ENCODE results near the gene EHHADH. TPM values are rescaled to one million over a fixed set of nuclear protein-coding genes. Genes with fewer than 3 reads are reported as not detected.

Gene EHHADH
- total RNA-seq, 1 experiment from 2014 or later: 9.3 TPM

DNA sequence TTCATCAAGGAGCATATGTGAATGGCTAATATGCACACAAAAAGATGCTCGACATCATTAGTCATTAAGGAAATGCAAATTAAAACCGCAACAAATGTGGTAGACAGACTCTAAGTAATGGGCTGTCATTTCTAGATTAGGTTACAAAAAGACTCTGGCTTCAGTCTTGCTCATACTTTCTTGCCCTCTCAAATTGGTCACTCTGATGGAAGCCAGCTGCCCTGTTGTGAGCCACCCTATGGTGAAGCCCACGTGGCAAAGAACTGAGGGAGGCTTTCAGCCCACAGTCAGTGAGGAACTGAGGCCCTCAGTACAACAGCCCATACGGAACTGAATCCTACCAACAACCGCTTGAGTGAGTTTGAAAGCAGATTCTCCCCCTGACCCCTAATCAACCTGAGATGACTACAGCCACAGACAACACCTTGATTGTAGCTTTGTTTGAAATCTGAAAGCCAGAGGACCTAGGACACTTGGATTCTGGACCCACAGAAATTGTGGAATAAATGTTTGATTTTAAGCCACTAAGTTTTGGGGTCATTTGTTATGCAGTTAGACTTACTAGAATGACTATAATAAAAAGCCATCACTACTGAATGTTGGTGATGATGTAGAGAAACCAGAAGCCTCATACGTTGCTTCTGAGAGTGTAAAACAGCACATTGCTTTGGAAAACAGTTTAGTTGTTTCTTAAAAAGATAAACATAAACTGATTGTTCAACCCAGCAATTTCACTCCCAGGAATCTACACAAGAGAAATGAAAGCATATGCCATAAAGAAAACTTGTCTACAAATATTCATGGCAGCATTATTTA is 45.7 kb downstream of the EHHADH start:
- no peak for DNase-seq (ENCODE audit: low read depth)
- in situ Hi-C loops (cut with HindIII; ENCODE audit: low pct_unique_long_range_greater_than_20kb, low sequenced_read_pairs): no loop called here

DNA sequence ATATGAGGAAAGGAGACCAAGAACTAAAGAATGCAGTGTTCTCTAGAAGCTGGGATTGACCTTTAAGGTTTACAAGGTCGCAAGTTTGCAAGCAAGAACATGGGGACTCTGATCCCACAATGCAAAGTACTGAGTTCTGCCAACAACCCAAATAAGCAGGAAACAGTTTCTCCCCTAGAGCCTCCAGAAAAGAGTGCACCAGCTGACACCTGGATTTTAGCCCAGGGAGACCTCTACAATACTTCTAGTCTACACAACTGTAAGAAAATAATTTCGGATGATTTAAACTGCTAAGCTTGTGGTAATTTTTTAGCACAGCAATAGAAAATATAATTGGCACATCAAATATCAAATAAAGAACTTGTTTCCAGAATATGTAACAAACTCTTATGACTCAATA is 46.4 kb downstream of the EHHADH start:
- no peak for DNase-seq (ENCODE audit: low read depth)
- in situ Hi-C loops (cut with HindIII; ENCODE audit: low pct_unique_long_range_greater_than_20kb, low sequenced_read_pairs): no loop called here

DNA sequence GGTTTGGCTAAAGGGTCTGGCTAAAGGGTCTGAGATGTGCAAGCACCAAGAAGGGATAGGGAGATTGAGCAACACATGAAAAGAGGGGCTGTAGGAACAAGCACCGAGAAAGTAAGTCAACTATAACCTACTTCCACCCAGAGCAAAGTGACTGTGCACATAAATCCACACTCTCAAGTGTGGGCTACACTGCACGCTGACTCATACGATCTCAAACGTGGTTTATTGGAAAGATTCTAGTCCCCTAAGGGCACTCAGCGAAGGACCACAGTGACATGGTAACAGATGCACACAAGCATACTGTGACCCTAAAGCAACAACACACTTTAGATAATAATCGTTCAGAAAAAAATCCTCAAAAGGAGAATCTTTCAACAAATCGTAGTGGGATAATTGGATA is 48.0 kb downstream of the EHHADH start:
- in situ Hi-C loops (cut with HindIII; ENCODE audit: low pct_unique_long_range_greater_than_20kb, low sequenced_read_pairs): no loop called here
- no peak for DNase-seq (ENCODE audit: low read depth)

DNA sequence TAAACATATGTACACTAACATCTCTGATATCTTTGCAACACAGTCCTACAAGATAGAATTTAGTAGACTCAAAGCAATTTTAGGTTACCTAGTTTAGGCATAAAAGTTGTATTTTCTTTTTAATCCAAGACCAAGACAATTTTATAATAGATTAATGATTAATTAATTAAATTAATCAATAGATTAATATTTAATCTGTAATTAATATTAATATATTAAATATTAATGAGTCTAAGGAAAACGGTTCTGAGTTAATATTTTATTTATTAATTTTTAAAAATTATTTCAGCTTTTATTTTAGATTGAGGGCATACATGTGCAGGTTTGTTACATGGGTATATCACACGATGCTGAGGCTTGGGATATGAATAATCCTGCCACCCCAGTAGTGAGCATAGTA is 49.0 kb downstream of the EHHADH start:
- in situ Hi-C loops (cut with HindIII; ENCODE audit: low pct_unique_long_range_greater_than_20kb, low sequenced_read_pairs): no loop called here
- no peak for DNase-seq (ENCODE audit: low read depth)

DNA sequence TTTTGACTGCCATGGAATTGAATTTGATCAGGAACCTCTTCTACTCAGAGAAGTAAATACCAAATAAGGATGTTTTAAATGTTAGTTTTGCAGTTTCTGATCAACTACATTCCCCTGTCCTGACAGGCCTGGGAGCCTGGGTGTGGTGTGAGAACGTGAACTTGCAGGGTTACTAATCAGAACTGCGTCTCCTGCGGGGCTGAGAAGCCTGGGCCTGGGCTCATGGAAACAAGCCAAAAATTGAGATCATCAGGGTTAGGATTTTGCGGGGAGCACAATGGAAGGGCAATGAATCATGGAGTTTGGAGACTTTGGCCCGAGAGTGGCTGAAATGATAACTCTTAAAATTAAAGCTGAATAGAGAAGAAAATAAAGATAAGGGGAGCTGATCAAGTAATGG is 53.2 kb downstream of the EHHADH start:
- in situ Hi-C loops (cut with HindIII; ENCODE audit: low pct_unique_long_range_greater_than_20kb, low sequenced_read_pairs): no loop called here

DNA sequence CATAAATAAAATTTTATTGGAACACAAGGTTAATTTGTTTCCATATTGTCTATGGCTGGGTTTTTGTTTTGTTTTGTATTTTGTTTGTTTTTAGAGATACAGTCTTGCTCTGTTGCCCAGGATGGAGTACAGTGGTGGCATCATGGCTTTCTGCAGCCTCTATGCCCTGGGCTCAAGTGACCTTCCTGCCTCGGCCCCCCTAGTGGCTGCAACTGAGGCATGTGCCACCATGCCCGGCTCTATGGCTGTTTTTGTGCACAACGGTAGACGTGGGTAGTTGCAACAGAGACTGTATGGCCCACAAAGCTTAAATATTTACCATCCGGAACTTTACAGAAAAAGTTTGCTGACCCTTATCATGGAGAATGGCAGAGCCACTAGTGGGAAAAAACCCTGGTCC is 54.2 kb downstream of the EHHADH start:
- no peak for DNase-seq (ENCODE audit: low read depth)
- in situ Hi-C loops (cut with HindIII; ENCODE audit: low pct_unique_long_range_greater_than_20kb, low sequenced_read_pairs): no loop called here

More for the DNA sequence above, 53.2 kb downstream of the EHHADH start:
- DNase-seq (ENCODE audit: low read depth): no peak

DNA sequence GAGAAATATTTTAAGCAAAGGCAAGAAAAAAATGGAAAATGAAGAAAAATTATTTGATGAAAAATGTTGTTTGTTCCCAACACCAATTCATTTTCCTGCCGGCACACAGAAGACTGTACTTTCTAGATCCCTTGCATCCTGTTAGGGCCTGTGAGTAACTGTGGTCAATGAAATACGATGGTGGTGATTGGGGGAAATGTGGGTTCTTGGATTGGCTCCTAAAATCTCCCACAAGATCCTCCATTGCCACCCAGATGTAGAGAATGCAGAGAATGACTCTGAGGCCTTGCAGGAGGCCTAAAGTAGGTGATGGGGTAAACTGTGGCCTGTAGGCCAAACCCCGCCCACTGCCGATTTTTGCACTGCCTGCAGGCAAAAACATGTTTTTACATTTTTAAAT is 54.6 kb downstream of the EHHADH start:
- in situ Hi-C loops (cut with HindIII; ENCODE audit: low pct_unique_long_range_greater_than_20kb, low sequenced_read_pairs): no loop called here
- DNase-seq (ENCODE audit: low read depth): no peak

DNA sequence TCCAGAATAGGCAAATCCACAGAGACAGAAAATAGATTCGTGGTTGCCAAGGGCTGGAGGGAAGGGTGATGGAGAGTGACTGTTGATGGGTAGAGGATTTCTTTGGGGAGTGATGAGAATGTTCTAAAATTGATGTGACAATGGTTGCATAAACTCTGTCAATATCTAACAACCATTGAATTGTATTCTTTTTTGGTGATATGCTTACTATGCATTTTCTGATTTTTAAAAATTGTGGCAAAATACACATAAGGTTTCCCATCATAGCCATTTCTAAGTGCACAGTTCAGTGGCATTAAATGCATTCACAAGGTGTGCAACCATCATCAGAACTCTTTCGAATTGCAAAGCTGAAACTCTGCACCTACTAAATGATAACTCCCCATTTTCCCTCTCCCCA is 56.8 kb downstream of the EHHADH start:
- in situ Hi-C loops (cut with HindIII; ENCODE audit: low pct_unique_long_range_greater_than_20kb, low sequenced_read_pairs): no loop called here
- DNase-seq (ENCODE audit: low read depth): no peak

DNA sequence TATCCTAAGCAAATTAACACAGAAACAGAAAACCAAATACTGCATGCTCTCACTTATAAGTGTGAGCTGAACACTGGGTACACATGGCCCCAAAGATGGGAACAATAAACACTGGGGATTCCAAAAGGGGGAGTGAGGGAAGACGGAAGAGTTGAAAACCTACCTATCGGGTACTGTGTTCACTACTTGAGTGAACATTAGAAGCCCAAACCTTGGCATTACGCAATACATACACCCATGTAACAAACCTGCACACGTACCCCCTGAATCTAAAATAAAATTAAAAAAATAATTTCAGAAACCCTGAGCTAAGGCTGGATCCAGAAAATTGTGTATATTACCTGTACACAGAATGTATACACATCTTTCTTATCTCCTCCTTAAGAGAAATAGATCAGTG is 58.2 kb downstream of the EHHADH start:
- in situ Hi-C loops (cut with HindIII; ENCODE audit: low pct_unique_long_range_greater_than_20kb, low sequenced_read_pairs): no loop called here

DNA sequence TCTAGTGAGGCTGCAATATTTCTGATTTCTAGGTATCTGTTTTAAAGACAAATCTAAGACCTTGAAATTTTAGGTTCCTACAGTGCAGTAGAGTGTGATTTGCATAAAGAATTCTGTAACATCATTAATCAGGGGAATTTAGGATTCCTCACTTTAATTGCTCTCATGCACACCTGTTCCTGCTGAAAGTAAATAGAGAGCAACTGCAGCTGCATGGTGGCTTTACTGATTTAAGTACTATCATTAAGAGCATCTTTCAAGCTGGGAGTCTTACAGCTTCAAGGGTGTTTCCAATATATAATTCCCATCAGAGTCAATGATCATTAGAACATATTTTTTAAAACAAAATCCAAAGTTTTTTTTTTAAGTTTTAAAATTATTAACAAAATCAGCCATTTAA is 65.0 kb downstream of the EHHADH start:
- no peak for DNase-seq (ENCODE audit: low read depth)
- in situ Hi-C loops (cut with HindIII; ENCODE audit: low pct_unique_long_range_greater_than_20kb, low sequenced_read_pairs): no loop called here

More for the DNA sequence above, 58.2 kb downstream of the EHHADH start:
- DNase-seq (ENCODE audit: low read depth): no peak

DNA sequence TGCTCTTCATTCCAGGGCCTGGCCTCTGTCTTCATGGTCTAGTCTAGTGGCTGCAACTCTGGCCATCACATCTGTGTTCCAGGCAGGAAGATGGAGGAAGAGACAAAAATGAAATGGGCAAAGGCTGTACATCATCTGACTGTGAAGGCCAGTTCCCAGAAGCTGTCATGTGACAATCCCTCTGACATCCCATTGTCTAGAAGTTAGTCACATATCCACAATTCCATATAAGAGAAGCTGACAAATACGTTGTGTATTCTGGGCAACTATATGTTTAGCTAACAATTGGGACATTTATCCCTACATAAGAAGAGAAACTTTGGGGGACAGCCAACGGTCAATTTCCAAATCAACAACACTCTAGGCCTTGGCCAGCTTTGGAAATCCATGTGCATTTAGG is 66.5 kb downstream of the EHHADH start:
- in situ Hi-C loops (cut with HindIII; ENCODE audit: low pct_unique_long_range_greater_than_20kb, low sequenced_read_pairs): no loop called here

DNA sequence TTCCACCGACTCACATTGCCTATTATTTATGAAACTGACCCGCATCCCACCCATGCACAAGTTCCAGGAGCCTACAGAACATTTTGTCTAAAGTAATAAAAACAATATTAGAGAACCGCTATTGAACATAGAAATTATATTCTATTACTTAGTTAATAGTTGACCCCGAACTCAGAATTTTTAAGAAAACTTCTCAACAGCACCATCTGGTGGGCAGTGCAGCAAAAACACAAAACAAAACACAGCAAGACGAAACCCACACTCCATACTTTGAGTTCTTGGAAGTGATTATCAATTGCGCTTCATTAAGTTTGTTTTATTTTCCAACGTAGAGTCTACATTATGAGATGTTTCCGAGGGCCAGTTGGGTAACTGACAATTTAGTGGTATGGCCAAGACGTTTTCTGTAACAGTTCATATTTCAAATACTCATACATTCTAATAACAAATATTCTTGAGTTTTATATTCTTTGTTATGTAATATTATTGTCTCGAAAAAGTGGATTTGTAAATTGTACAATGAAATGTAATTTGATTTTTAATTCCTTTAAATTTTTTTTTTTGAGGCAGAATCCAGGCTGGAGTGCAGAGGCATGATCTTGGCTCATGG is 77.0 kb downstream of the EHHADH start:
- in situ Hi-C loops (cut with HindIII; ENCODE audit: low pct_unique_long_range_greater_than_20kb, low sequenced_read_pairs): no loop called here
- DNase-seq (ENCODE audit: low read depth): no peak

More for the DNA sequence above, 66.5 kb downstream of the EHHADH start:
- no peak for DNase-seq (ENCODE audit: low read depth)

DNA sequence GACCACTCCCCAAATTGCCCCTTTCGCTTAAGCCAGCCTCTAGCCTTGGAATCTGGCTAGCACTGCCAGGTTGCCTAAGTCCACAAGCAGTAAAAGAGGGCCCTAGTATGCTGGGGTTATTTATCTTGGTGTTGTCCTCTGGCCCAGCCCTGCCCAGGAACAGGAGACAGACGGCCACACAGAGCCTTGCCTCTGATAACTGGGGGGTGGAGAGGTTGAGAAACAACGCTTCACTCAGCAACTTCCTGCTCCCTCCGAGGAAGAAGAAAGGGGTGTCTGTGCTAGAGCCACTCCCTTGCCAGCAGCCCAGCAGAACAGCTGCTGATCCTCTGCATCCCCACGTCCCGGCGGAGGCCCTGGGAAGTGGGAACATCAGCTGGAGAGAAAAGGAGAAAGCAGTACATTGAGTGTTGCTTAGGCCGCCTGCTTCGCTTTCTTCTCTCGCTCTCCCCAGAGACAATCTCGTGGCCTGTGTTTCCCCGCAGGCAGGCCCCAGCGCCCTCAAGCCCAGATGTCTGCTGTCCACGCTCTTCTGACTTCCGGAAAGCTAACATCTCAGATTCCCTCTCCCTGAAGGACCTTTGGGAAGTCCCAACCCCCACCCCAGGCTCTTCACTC is 78.4 kb downstream of the EHHADH start:
- DNase-seq (ENCODE audit: low read depth): no peak

DNA sequence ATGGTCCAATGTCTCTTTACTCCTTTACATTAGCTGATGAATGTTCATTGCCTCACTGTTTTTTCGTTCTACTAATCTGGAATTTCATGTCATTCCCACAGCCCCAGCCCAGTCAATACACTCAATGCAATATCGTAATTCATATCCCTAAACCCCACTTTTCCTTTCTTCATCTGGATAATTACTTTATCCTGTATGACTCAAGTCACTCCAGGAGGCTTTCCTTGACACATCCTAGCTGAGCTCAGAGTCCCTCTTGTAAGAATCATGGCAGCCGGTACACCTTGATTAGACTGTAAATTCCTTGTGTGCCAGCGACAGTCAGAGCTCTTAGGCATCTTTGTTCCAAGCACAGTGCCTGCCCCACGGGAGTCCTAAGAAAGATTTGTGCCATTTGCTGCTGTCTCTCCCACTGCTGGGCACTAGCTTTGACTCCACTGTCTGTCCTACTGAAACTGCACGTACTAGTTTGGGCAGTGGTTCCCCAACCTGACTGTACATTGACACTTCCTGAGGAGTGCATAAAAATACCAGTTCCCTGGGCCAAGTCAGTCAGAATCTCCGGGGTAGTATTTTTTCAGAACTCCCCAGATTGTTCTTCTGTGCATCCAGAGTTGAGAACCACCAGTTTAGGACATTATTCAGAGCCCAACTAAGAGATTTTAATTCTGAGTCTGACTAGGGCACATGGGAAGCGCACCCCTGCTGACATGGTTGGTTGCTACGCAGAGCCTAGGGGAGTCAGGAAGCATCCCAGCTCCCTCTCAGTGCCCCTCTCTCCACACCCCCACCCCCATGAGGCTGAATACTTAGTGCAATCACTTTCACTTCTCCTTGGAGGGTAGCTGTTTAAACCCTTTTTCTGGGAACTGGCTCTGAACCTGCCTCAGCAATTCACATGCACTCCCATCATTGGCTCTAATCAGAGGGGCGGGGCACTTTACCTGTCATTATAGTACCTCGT is 81.5 kb downstream of the EHHADH start:
- no peak for DNase-seq (ENCODE audit: low read depth)
- in situ Hi-C loops (cut with HindIII; ENCODE audit: low pct_unique_long_range_greater_than_20kb, low sequenced_read_pairs): no loop called here

More for the DNA sequence above, 78.4 kb downstream of the EHHADH start:
- in situ Hi-C loops (cut with HindIII; ENCODE audit: low pct_unique_long_range_greater_than_20kb, low sequenced_read_pairs): no loop called here

DNA sequence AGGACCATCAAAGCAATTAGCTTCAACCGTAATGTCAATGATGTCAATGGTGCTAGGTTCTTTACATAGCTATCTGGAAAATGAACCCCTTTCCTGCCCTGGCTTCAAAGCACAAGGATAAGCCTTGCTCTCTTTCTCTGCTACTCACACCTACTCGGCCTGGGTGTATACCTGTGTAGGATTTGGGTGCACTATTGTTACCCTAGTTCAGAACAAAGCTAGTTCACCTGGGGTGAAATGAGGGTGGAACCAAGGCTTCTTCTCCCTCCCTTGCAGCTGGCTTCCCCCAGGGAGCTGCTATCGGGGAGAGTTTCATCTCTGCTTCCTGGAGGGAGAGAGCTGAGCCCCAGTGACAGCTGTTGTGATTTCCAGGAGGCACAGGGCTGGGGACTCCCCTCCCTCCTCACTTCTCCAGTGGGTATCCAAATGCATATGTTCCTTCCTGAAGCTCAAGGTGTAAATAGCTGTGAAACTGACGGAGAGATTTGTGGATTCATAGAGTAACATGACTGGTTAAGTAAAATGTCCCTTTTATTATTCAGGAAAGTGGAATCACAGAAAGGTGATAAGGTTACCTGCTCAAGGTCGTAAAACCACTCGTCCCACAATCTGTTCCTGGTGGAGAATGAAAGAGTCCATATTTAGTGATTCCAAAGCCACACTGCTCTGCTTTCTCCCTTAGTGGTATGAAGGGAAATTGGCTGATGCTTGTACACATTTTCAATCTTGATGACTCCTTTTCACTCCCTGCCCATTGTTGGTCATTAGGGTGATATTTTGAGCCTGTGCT is 89.2 kb downstream of the EHHADH start:
- in situ Hi-C loops (cut with HindIII; ENCODE audit: low pct_unique_long_range_greater_than_20kb, low sequenced_read_pairs): no loop called here
- no peak for DNase-seq (ENCODE audit: low read depth)

DNA sequence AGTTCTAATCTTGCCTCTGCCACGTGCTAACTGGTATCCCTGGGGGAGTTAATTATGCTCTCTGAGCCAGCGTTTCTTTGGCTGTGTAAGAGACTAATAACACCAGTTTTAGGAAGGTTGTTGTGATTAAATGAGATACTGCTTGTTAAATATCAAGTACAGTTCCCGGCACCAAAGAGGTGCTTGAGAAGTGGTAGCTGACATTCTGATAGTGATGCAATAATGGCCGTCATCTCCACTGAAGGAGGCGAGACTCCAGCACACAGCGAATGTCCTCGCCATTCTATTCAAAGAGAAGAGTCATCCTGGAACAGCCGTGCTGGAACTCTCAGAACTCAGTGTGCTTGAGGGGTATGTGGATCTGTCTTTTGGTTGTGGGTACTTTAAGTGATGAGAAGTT is 91.2 kb downstream of the EHHADH start:
- in situ Hi-C loops (cut with HindIII; ENCODE audit: low pct_unique_long_range_greater_than_20kb, low sequenced_read_pairs): no loop called here
- DNase-seq (ENCODE audit: low read depth): no peak

DNA sequence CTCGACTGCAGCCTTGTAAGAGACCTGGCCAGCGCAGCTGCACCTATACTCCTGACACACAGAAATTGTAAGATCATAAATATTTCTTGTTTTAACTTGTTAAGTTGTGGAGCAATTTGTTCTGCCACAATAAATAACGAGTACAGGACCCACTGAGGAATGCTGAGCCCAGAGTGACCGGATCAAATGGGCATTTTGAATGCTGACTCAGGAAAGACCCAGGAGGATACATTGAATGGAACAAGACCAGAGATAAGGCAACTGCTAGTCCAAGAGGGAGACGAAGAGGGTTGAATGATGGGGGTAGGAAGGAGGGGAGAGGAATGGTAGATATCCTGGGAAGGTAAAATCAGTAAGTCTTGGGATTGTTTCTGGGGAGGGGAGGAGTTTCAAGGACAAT is 92.1 kb downstream of the EHHADH start:
- in situ Hi-C loops (cut with HindIII; ENCODE audit: low pct_unique_long_range_greater_than_20kb, low sequenced_read_pairs): no loop called here
- no peak for DNase-seq (ENCODE audit: low read depth)

DNA sequence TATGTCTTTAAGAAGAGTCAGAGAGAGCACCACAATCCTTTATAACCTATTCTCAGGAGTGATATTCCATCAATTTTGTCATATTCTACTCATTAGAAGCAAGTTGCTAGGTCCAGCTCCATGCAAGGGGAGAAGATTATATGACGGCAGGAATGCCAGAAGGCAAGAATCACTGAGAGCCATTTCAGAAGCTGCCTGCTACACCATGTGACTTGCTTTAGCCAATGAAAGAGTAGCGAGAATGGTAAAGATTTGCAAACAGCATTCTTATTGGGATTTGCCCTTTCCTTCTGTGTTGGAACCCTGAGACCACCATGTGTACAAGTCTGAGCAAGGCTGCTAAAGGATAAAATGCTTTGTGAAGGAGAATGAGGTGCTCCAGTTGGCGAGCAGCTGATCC is 96.5 kb downstream of the EHHADH start:
- DNase-seq (ENCODE audit: low read depth): no peak
- in situ Hi-C loops (cut with HindIII; ENCODE audit: low pct_unique_long_range_greater_than_20kb, low sequenced_read_pairs): no loop called here

Data from Caki2 (cell line).